Mesendoderm (in vitro differentiated cells): ENCODE measurements around the gene UGT1A1.

Experiments
- DNase-seq: peaks from one replicate; pipeline ENCODE4 v3.0.0; 2013
- H2AK5ac ChIP-seq: 2 replicates; pipeline ENCODE4 v1.6.1; 2013; ENCODE audit warnings: low read length, inconsistent platforms
- H2BK120ac ChIP-seq: 2 replicates; pipeline ENCODE4 v1.6.1; 2013; ENCODE audit warnings: low read depth, mild to moderate bottlenecking, low read length, moderate library complexity, mixed read lengths
- H2BK15ac ChIP-seq: replicated peaks from 2 replicates; pipeline ENCODE4 v1.6.1; 2013; ENCODE audit warnings: low read depth, mild to moderate bottlenecking, moderate library complexity
- H2BK5ac ChIP-seq: 2 replicates; pipeline ENCODE4 v1.6.1; 2013; ENCODE audit warnings: low read length, inconsistent platforms
- H3K18ac ChIP-seq: 2 replicates; pipeline ENCODE4 v1.6.1; 2013; ENCODE audit warnings: mild to moderate bottlenecking, low read length, mixed read lengths
- H3K23ac ChIP-seq: one replicate; pipeline ENCODE4 v1.6.1; 2013; ENCODE audit warnings: low read length
- H3K27ac ChIP-seq: 2 replicates; pipeline ENCODE4 v1.5.1; 2013; ENCODE audit warnings: low read depth, mild to moderate bottlenecking, inconsistent platforms, low read length, moderate library complexity
- H3K27me3 ChIP-seq: 2 replicates; pipeline ENCODE4 v1.6.1; 2013; ENCODE audit warnings: low read length, control low read depth, mild to moderate bottlenecking, inconsistent platforms; ENCODE audit not compliant: insufficient read depth, poor library complexity
- H3K36me3 ChIP-seq: 2 replicates; pipeline ENCODE4 v1.6.1; 2013; ENCODE audit warnings: low read length, inconsistent platforms; ENCODE audit not compliant: control insufficient read depth, insufficient read depth
- H3K4ac ChIP-seq: one replicate; pipeline ENCODE4 v1.6.1; 2013; ENCODE audit warnings: low read depth, mild to moderate bottlenecking, low read length, moderate library complexity
- H3K4me1 ChIP-seq: 2 replicates; pipeline ENCODE4 v1.6.1; 2013; ENCODE audit warnings: low read depth, low read length, inconsistent platforms; ENCODE audit not compliant: control insufficient read depth
- H3K4me2 ChIP-seq: 2 replicates; pipeline ENCODE4 v1.6.1; 2013; ENCODE audit warnings: low read length
- H3K4me3 ChIP-seq: 2 replicates; pipeline ENCODE4 v1.5.1; 2013; ENCODE audit warnings: mild to moderate bottlenecking, low read length
- H3K56ac ChIP-seq: one replicate; pipeline ENCODE4 v1.6.1; 2013; ENCODE audit warnings: low read length
- H3K79me1 ChIP-seq: 2 replicates; pipeline ENCODE4 v1.6.1; 2013; ENCODE audit warnings: low read length, inconsistent platforms
- H3K79me2 ChIP-seq: 2 replicates; pipeline ENCODE4 v1.6.1; 2013; ENCODE audit warnings: mild to moderate bottlenecking, low read length; ENCODE audit not compliant: control insufficient read depth, insufficient read depth
- H3K9ac ChIP-seq: 2 replicates; pipeline ENCODE4 v1.6.1; 2013; ENCODE audit warnings: low read length, inconsistent platforms
- H4K5ac ChIP-seq: one replicate; pipeline ENCODE4 v1.6.1; 2013; ENCODE audit warnings: low read length
- H4K8ac ChIP-seq: one replicate; pipeline ENCODE4 v1.6.1; 2013; ENCODE audit warnings: low read depth, mild to moderate bottlenecking, control low read depth, low read length, moderate library complexity
- WGBS: extraction: QIAGEN DNeasy Blood & Tissue Kit; methylation state at CpG from one replicate; pipeline ENCODE4 v1.1.7; 2013; ENCODE audit warnings: low lambda C conversion rate, missing lambda C conversion rate; ENCODE audit not compliant: insufficient coverage; ENCODE audit errors: extremely low coverage; 5-methylcytosine and 5-hydroxymethylcytosine counted together

The UGT1A1 gene

DNA sequence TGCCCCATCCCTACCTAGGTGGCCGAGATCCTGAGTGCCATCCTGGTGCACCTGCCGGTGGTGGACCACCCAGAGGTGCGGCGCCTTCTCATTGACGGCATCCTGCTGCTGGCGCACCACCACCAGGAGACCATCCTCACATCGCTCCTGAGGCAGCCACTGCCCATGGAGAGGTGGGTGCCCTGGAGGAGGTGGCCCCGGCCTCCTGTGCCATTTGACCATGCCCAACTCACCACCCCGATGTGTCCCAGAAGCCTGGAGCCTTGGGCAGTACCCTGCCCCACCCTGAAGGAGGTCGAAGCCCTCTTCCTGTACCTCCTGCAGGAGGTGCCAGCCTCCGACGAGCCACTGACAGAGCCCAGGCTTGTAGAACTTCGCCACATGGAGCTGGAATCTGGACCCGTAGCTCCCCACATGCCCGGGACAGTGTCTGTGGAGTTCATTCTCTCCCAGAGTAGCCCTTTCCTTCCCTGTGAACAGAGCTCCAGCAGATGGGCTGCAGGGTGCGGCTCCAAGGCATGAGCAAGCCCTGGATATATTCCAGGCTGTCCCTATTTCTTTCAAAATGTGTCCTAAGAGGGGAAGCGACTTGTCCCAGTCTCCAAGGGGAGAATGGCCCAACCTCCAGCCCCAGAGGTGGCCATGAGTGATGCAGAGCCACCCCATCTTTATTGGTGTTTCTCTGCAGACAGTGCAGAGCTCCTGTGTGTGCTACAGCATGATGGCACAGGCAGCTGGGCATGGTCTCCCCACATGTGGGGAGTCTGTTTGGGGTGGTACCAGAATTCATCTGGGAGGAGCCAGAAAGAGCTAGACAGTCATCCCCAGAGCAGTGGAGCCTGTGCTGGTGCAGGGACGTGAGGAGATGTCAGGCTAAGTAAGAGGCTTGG, 60.1 kb downstream of the UGT1A1 start:
- H3K4ac ChIP-seq, result no peak overlapping the region
- WGBS, result no CpG with 5 or more reads among the region's 18 CpGs
- H3K79me2 ChIP-seq, result no peaks in the 10 kb centered on the region
- no peak overlapping the region for H2BK15ac ChIP-seq
- no peaks in the 10 kb centered on the region for H3K4me1 ChIP-seq
- H2AK5ac ChIP-seq, result no peak overlapping the region
- H4K8ac ChIP-seq, result no peak overlapping the region
- H3K23ac ChIP-seq, result no peak overlapping the region
- no peak overlapping the region for H3K18ac ChIP-seq
- no peaks in the 10 kb centered on the region for H3K27me3 ChIP-seq
- H4K5ac ChIP-seq, result no peak overlapping the region
- H3K4me2 ChIP-seq, result no peak overlapping the region
- H2BK5ac ChIP-seq, result no peak overlapping the region
- no peak overlapping the region for H3K27ac ChIP-seq
- no peak overlapping the region for H2BK120ac ChIP-seq
- no peak for DNase-seq
- H3K36me3 ChIP-seq, result no peaks in the 10 kb centered on the region
- H3K9ac ChIP-seq, result no peak overlapping the region
- no peak overlapping the region for H3K4me3 ChIP-seq
- H3K79me1 ChIP-seq, result no peaks in the 10 kb centered on the region
- H3K56ac ChIP-seq, result no peak overlapping the region

DNA sequence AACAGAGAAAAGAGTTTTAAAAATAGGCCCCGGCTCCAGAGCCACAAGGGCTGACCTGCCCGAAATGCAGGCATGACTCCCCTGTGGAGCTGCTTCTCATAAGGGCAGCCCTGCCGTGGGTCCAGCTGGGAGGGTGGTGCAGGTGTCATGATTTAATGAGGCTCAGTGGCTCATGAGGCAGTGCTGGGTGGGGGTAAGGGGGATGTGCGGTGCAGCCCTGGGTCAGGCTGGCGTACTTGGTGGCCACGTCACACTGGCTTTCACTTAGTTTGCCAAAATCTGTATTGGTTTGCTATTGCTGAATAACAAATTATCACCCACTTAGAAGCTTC, 60.7 kb downstream of the UGT1A1 start:
- H3K79me1 ChIP-seq, result no peaks in the 10 kb centered on the region
- H3K23ac ChIP-seq, result no peak overlapping the region
- H3K27ac ChIP-seq, result no peak overlapping the region
- no peak overlapping the region for H3K9ac ChIP-seq
- no peak overlapping the region for H3K4ac ChIP-seq
- H4K8ac ChIP-seq, result no peak overlapping the region
- no peak overlapping the region for H3K4me2 ChIP-seq
- H2BK15ac ChIP-seq, result no peak overlapping the region
- no peaks in the 10 kb centered on the region for H3K4me1 ChIP-seq
- no peak overlapping the region for H4K5ac ChIP-seq
- H3K36me3 ChIP-seq, result no peaks in the 10 kb centered on the region
- H3K4me3 ChIP-seq, result no peak overlapping the region
- no peaks in the 10 kb centered on the region for H3K27me3 ChIP-seq
- H2BK120ac ChIP-seq, result no peak overlapping the region
- no CpG with 5 or more reads among the region's 6 CpGs for WGBS
- no peak for DNase-seq
- no peaks in the 10 kb centered on the region for H3K79me2 ChIP-seq
- no peak overlapping the region for H3K56ac ChIP-seq
- H3K18ac ChIP-seq, result no peak overlapping the region
- H2BK5ac ChIP-seq, result no peak overlapping the region
- no peak overlapping the region for H2AK5ac ChIP-seq

DNA sequence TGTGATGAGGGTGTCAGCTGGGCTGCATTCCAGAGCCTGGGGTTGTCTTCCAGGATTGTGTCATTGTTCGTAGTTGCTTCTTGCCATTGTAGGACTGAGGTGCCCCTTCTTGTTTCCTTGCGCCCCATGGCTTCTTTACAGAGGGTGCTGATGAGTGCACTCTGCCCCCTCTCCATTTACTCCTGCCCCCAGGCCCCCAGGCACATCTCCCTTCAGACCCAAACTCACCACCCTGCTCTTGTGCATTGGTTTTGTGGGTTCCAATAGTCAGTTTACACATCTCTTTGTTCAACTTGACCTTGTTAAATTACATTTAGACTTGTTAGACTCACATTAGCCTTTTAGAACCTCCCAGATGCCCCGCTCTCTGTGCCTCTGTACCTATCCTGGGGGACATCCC, 61.1 kb downstream of the UGT1A1 start:
- H3K27ac ChIP-seq, result no peak overlapping the region
- no peak overlapping the region for H2AK5ac ChIP-seq
- no peaks in the 10 kb centered on the region for H3K79me1 ChIP-seq
- H4K5ac ChIP-seq, result no peak overlapping the region
- no peaks in the 10 kb centered on the region for H3K4me1 ChIP-seq
- H3K23ac ChIP-seq, result no peak overlapping the region
- H4K8ac ChIP-seq, result no peak overlapping the region
- H2BK5ac ChIP-seq, result no peak overlapping the region
- H3K4me3 ChIP-seq, result no peak overlapping the region
- no peaks in the 10 kb centered on the region for H3K79me2 ChIP-seq
- no peak overlapping the region for H3K4ac ChIP-seq
- no CpG with 5 or more reads among the region's 3 CpGs for WGBS
- H3K4me2 ChIP-seq, result no peak overlapping the region
- no peak overlapping the region for H2BK120ac ChIP-seq
- H3K27me3 ChIP-seq, result no peaks in the 10 kb centered on the region
- no peak overlapping the region for H3K56ac ChIP-seq
- no peak overlapping the region for H3K18ac ChIP-seq
- no peak overlapping the region for H2BK15ac ChIP-seq
- no peak overlapping the region for H3K9ac ChIP-seq
- H3K36me3 ChIP-seq, result no peaks in the 10 kb centered on the region
- no peak for DNase-seq

DNA sequence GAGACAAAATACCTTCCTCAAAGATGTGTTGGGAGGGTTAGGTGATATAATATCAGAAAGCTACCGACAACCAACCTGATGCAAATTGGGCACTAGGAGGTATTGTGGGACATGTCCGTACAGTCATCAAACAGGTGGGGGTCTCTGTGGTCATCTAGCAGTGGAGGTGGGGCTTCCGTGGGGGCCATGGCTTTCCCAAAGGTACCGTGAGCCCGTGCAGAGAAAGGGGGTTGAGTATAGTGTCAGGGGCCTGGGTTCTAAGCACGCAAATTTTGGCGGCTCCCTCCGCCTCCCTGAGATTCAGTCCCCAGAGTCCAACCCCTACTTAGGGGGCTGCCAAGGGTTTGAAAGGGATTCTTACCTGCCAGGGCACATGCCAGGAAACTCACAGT, 61.6 kb downstream of the UGT1A1 start:
- no peak for DNase-seq
- H3K56ac ChIP-seq, result no peak overlapping the region
- no peaks in the 10 kb centered on the region for H3K79me2 ChIP-seq
- no peak overlapping the region for H4K5ac ChIP-seq
- no peak overlapping the region for H3K4me3 ChIP-seq
- H3K36me3 ChIP-seq, result no peaks in the 10 kb centered on the region
- no peak overlapping the region for H3K9ac ChIP-seq
- H3K4ac ChIP-seq, result no peak overlapping the region
- no peak overlapping the region for H3K18ac ChIP-seq
- H3K4me1 ChIP-seq, result no peaks in the 10 kb centered on the region
- no peak overlapping the region for H3K23ac ChIP-seq
- H3K79me1 ChIP-seq, result no peaks in the 10 kb centered on the region
- H3K27ac ChIP-seq, result no peak overlapping the region
- H2BK120ac ChIP-seq, result no peak overlapping the region
- H2BK5ac ChIP-seq, result no peak overlapping the region
- no peaks in the 10 kb centered on the region for H3K27me3 ChIP-seq
- H3K4me2 ChIP-seq, result no peak overlapping the region
- no CpG with 5 or more reads among the region's 8 CpGs for WGBS
- no peak overlapping the region for H2BK15ac ChIP-seq
- H2AK5ac ChIP-seq, result no peak overlapping the region
- H4K8ac ChIP-seq, result no peak overlapping the region

DNA sequence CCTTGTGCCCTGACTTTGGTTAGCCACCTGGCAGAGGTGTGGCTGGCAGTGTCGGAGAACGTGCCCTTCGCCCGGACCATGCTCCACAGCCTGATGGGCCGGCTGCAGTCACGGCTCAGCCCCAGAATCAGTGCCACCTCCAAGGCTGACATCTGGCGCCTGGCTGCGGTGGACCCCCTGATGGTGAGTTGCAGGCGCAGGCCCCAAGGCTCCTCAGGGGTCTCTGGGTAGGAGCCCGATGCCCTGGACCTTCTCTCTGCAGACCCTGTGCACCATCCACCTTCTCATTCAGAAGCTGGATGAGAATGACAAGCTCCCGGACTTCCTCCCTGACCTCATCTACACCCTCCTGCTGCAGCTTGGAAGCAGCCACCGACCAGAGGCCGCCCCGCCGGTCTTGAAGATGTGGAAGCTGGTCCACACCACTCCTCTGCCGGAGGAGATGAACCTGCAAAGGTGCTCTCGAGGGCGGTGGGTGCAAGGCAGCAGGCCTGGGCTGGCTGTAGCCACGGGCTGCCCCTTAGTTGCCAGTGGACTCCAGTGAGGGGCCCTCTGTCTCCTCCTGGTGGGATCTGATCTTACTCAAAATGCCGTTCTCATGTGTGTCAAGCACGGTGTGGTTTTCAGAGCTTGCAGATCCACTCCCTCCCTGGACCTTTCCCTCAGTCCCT, 62.2 kb downstream of the UGT1A1 start:
- Histone ChIP-seq H4K5ac (no peak overlapping the region), H3K9ac (no peak overlapping the region), H3K4me2 (no peak overlapping the region), H3K4me3 (no peak overlapping the region), H3K27ac (no peak overlapping the region), H3K79me2 (no peaks in the 10 kb centered on the region), H2BK15ac (no peak overlapping the region), H3K4me1 (no peaks in the 10 kb centered on the region), H2BK5ac (no peak overlapping the region), H2AK5ac (no peak overlapping the region), H4K8ac (no peak overlapping the region), H2BK120ac (no peak overlapping the region), H3K23ac (no peak overlapping the region), H3K79me1 (no peaks in the 10 kb centered on the region), H3K36me3 (no peaks in the 10 kb centered on the region), H3K18ac (no peak overlapping the region), H3K4ac (no peak overlapping the region), H3K27me3 (no peaks in the 10 kb centered on the region), H3K56ac (no peak overlapping the region)
- DNase-seq, result no peak
- WGBS, result no CpG with 5 or more reads among the region's 21 CpGs
